ACHN (cell line): ENCODE measurements around the gene DUSP10.
A peak's percentile ranks its signal among the peaks of the same experiment; 100 is the strongest.

Source experiments
- DNase-seq: peaks from one replicate; pipeline ENCODE4 v3.0.0-alpha.2; 2015
- in situ Hi-C: cut with HindIII; loops from 2 replicates; pipeline ENCODE4 v1.10.0; 2017; ENCODE audit warnings: low sequenced_read_pairs, low pct_ligation_motif_present, low pct_unique_long_range_greater_than_20kb

DUSP10 gene

DNA sequence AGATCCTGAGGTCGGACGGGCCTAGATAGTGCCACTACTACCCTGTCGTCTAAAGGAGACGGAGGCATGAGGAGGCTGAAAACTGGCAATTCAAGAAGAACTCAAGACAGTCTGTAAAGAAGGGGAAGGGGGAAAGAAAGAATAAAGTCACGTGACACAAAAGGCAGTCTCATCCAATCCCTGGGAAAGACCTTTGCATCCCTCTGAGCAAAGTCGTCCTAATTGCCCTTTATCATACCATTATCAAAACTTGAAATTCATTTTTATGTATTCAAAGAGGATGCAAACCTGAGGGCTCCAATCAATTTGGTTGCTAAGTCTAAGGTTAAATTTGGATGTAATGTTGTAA is 2.2 kb downstream of the DUSP10 start:
- in situ Hi-C loops: no loop called here
- no peak for DNase-seq

DNA sequence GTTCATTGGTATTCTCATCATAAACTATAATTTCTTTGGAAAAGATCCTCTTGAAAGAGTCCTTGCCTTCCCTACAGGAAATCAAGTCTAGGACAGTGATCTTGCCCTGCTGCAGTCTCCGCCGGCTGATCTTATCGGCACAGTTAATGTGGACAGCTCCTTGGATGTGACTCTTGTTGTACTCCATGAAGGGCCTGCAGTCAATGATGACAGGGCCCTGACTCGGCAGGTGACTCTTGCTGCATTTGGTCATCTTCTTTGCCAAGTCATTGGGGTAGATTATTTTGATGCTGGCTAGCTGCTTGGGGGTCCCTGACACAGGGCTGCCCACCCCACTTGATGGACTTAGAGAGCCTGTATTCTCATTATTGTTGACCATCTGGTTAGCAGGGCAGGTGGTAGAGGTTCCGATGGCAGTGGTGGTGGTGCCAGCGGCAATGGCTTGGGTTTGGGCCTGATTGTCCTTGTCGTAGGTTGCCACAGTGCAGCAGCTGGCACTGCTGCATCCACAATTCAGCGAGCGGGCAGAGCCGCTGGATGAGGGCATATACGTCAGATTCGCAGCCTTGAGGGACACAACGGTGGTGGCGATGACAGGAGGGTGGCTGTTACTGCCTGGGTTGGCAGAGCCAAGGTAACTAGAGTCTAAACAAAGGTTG is 2.7 kb downstream of the DUSP10 start:
- DNase-seq: no peak
- in situ Hi-C loops: no loop called here

DNA sequence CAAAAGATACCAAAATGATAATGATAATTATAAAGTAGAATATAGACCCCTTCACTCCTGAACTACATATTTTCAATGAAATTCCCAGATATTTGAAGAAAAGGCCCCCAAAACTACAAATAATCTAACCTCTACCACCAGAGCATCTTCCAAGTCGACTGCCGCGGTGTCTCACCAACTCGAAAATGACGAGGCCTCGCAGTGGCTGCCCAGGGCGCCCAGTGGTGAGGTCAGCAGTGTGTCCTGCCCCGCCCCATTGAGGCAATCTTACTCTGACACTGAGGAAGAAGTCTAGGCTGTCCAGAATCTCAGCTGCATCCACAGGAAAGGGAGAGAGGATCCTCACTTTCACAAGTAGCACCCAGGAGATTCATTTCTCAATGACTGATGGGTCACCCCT is 5.2 kb downstream of the DUSP10 start:
- in situ Hi-C loops: no loop called here
- DNase-seq: no peak

DNA sequence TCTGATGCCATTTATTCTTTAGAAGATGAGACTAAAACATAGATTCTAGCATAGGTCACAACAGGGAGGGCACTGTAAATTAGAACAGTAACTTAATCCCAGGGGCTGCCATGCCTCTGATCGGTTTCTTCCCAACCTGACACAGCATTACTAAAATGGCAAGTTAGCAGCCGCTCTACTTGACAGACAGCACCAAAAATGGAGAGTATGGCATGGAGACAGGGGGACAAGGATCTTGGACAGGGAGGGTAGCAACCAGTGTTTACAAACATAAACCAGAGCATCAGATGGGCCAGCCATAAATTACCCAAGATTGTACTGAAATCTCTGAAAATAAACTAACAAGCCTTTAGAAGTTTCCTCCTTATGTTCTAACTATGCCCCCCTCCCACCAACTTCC is 5.9 kb downstream of the DUSP10 start:
- in situ Hi-C loops: no loop called here
- DNase-seq: no peak

DNA sequence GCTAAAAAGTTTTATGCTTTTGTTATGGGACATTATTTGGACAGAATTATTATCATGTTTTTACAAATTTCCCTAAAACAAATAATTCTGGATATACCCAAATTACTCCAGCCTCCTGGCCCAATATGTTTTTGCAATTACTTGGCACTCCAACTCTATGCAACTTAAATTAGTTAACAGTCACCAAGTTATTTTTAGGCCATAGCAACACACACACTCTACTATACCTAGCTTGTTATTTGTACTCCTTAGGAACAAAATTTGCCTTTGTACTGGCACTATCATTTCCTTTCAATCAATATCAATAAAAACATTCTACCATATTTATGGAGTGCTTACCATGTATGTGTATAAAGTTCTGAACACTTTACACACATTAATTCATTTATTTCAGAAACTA is 7.7 kb downstream of the DUSP10 start:
- no peak for DNase-seq
- in situ Hi-C loops: no loop called here

DNA sequence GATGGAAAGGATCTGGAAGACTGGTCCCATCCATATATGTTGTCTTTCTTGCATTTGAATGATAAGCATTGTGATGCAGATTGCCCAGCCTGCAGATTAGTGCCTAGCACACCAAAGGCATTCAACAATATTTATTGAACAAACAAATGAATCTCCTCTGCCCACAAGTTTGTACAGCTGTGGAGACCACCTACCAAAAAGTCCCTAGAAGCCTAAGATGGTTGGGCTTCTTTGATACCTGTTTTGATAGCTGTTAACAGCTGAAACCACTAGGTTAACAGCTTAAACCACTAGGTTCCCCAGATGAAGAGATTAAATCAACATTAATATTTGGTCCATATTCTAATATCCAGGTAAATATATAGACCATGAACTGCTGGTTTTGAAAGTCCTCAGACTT is 9.8 kb downstream of the DUSP10 start:
- DNase-seq: no peak
- in situ Hi-C loops: no loop called here

DNA sequence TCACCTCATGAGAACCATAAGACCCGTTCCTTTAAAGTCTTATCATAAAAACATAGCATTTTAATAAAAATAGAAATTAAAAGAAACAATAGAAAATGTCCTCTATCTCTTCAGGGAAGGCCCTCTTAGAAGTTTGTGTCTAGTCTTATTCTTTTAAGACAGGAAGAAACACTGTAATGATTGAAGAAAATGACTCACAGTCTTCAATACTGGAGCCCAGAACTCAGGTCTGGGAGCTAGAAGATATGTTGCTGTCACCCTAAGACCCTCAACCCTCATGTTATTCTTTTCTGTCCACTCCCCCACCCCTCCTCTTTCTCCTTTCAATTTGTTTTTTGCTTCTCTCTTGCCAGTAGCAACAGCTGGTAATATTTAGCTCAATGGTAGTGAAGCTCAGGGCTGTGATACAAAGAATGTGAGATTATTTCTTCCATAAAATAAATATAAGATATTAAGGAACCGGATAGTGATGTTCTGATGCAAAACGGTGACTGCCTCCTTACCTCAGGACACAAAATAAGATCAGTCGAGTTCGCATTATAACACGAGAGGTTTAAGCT is 12.0 kb downstream of the DUSP10 start:
- in situ Hi-C loops: no loop called here
- peak; percentile 48 for DNase-seq

DNA sequence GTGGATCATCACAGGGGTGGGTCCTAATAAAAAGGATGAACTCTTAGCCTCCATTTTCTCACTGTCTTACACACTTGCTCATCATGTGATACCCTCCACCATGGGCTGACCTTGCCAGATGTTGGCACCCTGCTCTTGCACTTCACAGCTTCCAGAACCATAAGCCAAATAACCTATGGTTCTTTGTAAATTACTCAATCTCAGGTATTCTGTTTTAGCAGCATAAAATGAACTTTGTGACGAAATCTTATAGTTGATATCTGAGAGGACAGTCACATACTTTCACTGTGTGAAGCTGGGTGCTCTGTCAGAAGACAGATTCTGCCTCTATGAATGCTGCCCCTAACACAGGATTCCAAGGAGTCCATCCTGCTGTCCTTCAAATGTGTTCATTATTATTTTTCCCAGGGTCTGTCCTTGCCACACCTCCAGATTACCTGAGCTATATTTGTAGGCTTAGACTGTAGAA is 13.8 kb downstream of the DUSP10 start:
- in situ Hi-C loops: no loop called here
- no peak for DNase-seq

DNA sequence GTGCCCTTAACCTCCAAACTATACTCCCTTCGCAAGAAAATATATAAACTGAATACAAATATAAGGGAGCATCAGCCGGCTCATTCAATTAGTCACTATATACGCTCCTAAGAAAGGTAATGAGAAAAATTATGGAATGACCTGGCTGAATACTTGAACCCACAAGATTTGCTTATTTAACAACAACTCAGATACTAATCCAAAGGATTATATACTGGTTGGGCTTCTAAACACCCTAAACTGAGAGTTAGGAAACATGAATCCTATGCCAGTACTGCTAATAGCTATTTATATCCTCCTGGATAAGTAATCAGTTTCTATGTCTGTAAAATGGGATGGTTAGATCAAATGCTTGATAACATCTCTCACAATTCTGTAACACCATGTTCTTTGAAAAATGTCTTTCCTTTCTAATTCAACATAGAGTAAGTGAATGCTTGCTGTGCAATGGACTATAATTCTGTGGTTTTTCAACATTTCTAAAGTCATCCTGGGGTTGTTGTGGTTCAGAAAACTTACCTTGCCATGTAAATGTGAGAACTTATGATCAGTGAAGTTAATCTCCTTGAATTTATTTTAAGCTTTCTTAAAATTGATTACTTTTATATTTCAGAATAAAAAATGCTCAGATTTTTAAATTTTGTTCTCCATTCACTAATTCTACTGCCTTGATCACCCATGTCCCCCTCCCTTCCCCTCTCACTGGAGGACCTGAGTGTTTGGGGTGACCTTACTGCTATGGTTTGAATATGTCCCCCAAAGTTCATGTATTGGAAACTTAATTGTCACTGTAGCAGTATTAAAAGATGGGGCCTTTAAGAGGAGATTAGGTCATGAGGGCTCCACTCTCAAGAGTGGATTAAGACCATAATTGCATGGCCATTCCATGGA is 14.5 kb downstream of the DUSP10 start:
- no peak for DNase-seq
- in situ Hi-C loops: no loop called here

DNA sequence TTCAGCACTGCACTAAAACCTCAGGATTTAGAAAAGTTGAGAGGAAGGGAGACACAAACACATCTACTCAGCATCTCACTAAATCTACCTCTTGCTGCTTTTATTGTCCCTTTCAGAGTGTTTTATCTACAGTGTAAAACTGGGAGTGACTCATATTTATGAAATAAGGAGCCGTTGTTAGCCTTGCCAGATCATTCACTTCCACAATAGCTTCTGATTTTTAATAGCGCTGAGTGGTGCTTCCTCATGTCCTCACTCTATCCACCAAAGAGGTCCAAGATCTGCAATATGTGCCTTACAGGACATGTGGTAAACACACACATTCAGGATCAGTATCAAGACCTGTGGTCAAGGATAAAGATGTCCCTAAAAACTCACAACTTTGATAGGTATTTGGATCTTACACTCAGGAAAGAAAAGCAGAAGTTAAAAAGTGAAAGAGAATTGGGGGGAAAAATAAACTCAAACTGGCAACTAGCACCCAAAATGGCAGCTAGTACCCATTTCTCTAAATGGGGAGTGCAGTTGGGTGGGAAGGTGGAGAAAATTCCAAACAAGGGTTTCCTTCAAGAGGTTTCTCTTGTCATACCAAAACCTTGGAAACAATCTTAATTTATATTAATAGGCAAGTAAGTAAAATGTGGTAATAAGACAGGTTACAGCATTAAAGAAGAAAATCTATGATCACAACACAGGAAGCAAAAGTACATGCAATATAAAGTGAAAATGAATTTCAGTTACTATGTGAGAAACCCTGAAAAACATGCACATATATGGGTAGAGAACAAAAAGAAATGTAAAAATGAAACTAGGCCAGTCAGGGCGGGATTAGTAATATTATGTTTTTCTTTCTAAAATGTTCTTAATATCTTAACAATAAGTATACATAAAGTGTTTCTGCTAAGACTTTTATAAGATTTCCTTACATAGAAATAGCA is 15.9 kb downstream of the DUSP10 start:
- peak; percentile 51 for DNase-seq

DNA sequence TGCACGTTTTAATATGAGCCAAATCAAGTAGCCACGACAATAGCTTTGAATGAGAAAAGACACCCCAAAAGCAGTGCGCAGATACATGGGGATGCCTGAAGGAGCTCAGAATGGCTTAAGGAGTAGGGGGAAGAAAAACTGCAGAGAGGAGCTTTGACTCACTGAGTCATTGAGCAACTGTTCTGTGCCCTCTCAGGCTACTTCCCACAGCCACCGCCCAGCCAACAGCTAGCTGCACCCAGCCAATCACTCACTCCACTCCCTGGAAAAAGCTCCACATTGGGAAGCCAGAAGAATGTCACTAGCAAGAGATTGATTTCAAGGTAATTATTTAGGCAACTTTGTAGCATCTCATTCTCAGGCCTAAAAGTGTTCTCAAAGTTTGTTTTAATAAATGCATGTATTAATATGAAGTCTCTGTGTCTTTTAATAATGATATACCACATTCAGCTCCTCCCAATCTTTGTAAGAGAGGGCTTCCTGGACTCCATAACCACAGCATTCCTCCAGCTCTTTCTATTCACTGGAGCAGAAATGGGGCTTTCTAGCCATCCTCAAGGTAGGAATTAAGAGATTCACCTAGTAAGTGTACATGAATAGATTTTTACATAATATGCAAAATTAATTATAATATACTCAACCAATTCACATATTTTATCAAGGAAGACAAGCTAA is 16.8 kb downstream of the DUSP10 start:
- in situ Hi-C loops: no loop called here
- DNase-seq: peak; percentile 94

More for the DNA sequence above, 15.9 kb downstream of the DUSP10 start:
- in situ Hi-C loops: no loop called here

DNA sequence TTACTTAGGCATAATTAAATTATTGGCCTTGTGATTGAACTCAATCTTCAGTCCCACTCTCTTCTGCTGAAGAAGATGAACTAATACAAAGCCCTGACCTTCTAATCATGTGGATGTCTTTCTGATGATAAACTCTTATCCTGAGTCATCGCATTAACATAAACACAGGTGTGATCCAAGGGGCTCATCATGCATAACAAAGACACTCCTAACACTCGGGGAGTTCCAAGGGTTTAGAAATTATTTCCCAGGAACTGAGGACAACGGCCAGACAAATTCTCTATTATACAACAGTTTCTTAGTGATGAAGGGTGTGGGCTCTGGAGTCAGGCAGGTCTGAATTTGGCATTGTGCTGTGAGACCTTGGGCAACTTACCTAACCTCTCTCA is 18.0 kb downstream of the DUSP10 start:
- no peak for DNase-seq
- in situ Hi-C loops: no loop called here

DNA sequence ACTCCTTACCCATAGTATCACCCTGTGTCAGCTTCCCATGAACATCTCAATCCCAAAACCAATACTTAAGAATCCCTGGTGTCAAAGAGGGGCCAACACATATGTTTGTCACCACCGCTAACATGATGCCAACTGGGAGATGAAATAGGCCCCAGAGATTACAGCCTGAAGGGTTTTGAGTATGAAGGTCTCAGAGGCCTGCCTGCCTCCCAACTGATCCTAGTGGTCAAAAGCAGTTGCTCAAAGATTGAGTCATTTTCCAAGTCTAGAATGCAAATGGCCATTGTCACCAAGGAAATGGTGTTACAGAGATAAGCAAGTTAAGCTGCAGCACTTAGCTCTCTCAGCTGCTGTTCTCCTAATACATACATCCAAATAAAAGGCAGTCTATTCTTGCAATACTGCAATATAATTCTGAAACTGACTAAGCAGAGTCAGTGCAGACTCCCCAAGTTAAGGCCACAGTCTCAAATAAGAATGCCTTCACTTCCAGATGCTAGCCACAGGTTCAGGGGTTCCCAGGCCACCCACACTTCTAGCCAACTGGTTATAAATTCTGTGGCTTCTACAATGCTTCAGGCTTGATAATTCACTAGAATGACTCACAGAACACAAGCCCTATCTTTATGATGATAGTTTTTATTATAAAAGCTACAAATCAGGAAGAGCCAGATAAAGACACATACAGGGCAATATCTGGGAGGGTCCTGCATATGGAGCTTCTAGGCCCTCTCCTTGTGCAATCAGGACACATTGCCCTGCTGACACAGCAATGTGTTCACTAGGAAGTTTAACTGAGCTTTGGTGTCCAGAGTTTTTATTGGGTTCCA is 18.7 kb downstream of the DUSP10 start:
- DNase-seq: no peak
- in situ Hi-C loops: no loop called here

DNA sequence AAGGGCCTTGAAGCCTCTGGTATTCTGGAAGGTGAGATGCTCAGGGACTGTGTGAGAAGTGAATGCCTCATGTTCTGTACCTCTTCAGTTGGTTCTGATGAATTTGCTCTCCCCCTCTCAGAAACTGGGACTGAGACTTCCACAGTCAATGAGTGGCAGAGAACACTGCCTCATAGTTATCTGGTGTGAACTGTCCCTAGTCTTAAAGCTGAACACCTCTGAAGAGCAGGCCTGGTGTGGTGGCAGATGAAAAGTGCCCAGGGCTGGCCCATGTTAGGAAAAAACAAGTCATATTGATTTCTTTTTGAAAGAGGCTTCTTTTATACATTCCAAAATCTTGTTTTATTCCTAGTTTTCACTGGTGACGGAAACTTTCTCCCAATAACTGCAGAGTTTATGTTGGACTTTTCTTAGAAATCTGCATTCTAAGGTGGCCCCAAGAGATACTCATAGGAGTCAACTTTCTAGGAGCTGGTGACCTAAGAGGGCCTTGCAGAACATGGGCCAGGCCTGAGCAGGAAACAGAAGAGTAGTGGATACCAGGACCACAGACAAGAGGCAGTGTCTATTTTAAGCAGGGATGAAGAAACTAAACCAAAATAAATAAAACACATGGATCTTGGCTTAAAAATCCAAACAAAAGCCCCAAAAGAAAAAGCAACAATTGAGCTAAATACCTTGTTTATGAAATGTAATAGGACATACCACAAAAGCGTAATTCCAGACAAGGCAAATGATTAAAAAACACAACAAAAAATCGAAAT is 19.5 kb downstream of the DUSP10 start:
- no peak for DNase-seq
- in situ Hi-C loops: no loop called here

DNA sequence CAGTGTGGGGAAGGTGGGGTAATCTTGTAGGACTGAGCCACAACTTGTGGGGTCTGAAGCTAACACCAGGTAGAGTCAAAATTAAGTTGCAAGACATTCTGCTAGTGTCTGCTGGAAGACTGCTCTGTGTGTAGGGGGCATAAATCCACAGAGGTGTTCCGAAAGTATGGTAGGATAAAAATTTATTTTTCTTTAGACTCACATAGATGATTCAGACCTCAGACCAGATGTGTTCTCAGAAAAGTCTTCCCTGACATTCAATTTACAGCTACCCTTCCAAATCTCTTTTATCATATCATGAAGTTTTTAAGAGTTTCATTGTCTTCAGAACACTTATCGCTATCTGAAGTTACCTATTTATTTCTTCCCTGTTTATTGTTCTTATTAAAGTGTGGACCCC is 21.3 kb downstream of the DUSP10 start:
- no peak for DNase-seq
- in situ Hi-C loops: no loop called here

DNA sequence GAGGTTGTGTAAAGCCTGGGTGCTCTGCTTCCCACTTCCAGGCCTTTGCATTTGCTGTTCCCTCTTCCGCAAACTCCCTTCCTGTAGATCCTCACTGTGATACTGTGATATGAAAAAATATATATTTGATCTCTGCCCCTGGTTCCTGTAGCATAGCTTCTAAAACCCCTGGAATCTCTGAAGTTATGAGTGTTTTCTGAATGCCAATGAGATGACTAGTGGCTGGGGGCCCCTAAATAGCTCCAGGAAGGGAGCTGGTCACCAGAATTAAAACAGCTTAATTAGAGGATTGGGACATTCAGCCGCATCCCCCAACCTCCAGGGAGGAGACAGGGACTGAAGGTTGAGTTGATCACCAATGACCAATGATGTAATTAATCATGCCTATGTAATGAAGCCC is 21.9 kb downstream of the DUSP10 start:
- in situ Hi-C loops: no loop called here
- DNase-seq: no peak

DNA sequence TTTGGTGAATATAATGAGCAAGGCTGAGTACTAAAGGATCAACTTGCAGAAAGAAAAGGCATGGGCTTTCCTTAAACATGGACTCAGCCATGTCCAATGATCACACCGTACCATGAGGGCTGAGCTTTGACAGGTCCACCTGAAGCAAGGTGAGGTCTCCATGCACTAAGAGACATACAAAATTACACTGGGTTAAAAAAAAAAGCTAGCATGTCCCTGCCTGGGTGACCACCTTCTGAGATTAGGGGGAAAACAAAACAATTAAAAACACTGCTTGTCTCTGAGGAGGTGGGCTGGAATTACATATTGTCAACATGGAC is 22.7 kb downstream of the DUSP10 start:
- in situ Hi-C loops: no loop called here
- DNase-seq: no peak
